NCI-H526 treated with DMSO at 0.1 percent for 48 hours (cell line): ENCODE measurements around the gene DPP9.
"Not testable (repeated sequence)": the region's sequence is repeated elsewhere in the genome, so short reads cannot be mapped to it uniquely, and the experiment has no call there.

Source experiments
- DNase-seq: peaks from one replicate; lab custom pipeline; 2025; lab: John Stamatoyannopoulos, UW

Gene DPP9

GRCh38 chr19:4723595-4724514 is at the start of gene DPP9:
DPP9 (minus strand) TSS chr19:4723842; CDS start chr19:4719906, 3,936 bp downstream.
- peak; percentile 87 for DNase-seq

- no peak for DNase-seq
Measured at GRCh38 chr19:4773047-4773640, 49.5 kb upstream of the DPP9 start.

DNA sequence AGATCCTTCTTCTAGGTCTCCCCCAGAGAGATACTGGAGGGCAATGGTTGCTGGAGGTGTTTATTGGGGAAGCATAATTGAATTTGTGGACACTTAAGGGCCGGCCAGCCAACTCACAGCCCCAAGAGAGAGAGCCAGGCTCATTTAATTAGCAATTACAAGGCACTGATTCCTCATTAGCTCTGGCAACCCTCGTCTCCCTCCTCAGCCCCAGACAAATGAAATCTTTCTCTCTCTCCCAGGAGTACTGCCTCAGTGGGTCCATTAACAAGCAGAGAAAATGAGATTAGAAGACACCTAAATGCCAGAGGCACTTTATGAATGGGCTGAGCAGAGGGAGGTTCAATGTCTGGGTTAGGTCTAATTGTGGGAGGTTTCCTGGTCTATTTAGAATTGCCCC is 48.9 kb upstream of the DPP9 start:
- no peak for DNase-seq

DNA sequence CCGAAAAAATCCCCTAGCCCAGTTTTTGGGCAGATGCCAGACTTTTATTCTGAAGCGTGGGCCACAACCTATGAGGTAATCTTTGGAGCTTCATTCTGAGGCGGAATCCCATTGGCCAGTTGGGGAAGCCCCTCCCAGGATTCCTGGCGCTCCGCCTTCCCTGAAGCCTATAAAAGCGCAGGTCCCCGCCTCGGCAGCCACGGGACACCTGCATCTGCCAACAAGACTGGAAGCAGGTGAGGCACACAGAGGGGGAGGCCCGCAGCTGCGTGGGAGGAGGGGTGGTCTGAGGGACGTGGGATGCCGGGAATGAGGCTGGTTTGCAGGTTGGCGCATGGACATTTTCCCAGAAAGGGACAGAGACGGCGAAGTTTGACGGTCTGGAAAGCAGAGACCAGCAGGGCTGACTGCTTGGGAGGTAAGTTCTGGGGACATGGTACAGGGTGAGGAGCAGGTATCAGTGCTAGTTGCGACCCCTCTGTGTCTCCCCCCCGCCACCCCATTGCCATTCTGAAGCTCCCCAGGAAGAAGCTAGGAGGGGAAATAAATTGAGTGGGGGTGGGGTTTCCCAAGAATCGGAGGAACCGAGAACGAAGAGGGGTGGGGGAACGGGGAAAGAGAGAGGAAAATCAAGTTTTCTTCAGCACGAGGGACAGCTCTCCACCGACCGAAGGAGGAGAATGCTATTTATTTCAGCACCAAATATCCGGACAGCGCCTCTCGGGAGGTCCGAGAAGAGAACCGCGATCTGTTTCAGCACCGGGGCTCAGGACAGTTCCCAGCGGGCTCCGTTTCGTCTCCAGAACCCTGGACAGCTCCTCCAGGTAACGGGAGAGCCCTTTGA is 45.5 kb upstream of the DPP9 start:
- peak; percentile 25 for DNase-seq

GRCh38 chr19:4764393-4764660 is 40.7 kb upstream of the DPP9 start:
- no peak for DNase-seq

GRCh38 chr19:4763021-4763420 is 39.4 kb upstream of the DPP9 start:
- DNase-seq, result no peak

- no peak for DNase-seq
Measured at GRCh38 chr19:4760285-4760650, 36.6 kb upstream of the DPP9 start.

GRCh38 chr19:4759388-4760284 is 36.0 kb upstream of the DPP9 start:
- DNase-seq, result peak; percentile 77

- DNase-seq, result no peak
Measured at GRCh38 chr19:4758659-4759058, 35.0 kb upstream of the DPP9 start.

DNA sequence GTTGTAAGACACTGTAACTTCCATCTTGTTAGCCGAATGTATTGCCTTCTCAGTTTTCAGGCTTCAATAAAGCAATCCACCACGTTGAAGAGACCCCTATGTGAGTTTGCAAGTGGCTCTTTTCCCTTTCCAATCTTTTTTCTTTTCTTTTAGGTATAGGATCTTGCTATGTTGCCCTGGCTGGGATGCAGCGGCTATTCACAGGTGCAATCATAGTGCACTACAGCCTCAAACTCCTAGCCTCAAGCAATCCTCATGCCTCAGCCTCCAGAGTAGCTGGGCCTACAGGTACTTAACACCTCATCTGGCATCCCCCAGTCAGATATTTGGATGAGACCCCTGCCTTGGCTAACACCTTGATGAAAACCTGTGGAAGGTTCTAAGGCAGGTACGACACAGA is 34.4 kb upstream of the DPP9 start:
- no peak for DNase-seq

GRCh38 chr19:4755459-4755858 is 31.8 kb upstream of the DPP9 start:
- DNase-seq, result no peak

DNA sequence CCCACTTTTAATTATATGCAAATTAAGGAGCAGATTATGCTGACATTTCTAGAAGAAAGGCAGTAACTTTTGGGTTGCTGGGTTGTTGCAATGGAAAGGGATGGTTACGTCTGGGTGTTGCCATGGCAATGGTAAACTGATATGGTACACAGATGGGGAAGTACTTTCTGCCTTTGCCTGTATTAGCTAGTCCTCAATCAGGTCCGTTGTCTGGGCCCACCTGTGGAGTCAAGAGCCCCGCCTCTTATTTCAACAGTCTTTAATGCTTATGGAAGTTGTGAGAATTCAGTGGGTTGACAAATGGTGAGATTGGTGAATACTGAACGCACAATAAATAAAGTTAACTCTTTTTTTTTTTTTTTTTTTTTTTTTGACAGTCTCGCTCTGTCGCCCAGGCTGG is 30.6 kb upstream of the DPP9 start:
- no peak for DNase-seq

- no peak for DNase-seq
Measured at GRCh38 chr19:4749870-4750590, 26.4 kb upstream of the DPP9 start.

GRCh38 chr19:4748589-4748988 is 24.9 kb upstream of the DPP9 start:
- no peak for DNase-seq

DNA sequence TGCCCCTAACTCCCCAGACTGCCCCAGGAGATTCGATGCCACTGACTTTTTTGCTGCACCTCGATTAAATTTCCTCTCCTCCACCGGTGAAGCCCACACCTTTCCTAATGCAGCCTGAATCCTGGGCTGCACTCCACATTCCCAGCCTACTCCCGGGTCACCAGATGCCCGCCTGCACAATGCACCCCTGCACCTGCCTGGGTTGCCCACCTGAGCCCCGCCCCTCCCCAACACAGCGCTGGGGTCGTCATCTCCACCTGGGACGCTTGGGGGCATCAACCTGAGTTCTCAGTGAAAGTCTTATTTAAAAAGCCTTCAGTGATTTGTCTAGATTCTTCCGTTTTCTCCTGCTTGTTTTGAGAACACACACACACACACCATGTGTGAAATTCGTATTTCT is 24.5 kb upstream of the DPP9 start:
- DNase-seq, result no peak

GRCh38 chr19:4745986-4746385 is 22.3 kb upstream of the DPP9 start:
- DNase-seq, result no peak

- not testable (repeated sequence) for DNase-seq
Measured at GRCh38 chr19:4745175-4745574, 21.5 kb upstream of the DPP9 start.

DNA sequence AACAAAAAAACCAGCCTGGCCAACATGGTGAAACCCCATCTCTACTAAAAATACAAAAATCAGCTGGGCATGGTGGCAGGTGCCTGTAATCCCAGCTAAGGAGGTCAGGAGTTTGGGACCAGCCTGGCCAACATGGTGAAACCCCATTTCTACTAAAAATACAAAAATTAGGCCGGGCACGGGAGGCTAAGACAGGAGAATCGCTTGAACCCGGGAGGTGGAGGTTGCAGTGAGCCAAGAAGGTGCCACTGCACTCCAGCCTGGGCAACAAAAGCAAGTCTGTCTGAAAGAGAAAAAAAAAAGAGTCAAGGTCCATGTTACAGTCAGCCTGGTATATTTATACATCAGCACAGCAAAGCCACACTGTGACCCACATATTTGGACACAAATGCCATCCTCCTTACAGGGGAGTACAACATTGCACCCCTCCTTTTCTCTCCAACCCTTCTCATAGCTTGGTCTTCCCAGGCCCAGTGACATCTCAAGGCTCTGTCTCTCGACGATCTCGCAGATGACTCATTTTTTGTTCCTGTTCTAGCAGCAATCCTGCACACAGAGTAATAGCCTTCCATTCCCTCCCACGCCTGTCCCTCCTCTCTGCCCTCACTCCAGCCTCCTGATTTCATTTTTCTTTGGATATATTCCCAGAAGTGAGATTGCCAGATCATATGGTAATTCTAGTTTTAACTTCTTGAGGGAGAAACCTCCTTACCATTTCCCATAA is 21.0 kb upstream of the DPP9 start:
- no peak for DNase-seq

DNA sequence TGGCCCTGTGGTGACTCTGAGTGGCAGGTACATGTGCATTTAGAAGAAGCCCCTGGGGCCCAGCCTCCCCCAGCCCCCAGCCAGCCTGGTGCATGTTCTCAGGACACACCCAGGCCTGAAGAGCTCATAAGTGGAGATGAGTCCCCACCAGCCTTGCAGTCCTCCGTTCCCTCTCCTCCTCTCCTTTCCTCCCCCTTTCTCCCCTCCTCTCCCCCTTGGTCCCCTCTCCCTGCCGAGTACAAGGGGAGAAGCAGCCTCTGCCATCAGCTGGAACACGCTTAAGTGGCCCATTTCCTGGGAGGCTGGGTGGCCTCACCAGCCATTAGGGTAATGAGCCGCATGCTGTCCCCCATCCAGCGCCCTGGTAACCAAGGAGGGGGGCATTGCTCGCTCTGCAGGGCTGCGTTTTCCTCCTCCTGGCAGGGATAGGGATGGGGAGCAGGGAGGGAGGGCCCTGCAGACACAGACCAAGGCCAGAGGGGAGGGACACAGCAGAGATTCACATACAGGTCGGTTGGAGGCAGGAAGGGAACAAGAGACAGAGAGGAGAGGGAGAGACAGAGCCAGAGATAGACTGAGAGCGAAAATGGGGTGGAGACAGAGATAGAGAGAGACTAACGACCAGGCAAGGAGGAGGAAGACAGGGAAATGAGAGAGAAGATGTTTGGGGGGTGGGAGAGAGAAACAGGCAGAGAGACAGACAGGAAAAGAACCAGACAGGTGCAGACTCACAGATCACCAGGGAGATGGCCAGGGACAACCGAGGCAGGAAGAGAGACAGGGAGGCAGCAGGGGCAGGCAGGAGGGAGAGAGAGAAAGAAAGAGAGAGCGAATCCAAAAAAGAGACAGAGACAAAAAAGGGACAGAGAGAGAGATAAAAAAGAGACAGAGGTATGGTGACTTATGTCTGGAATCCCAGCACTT is 19.3 kb upstream of the DPP9 start:
- no peak for DNase-seq
